ENCODE results near the gene NPPC.
A peak's percentile ranks its signal among the peaks of the same experiment; 100 is the strongest.

NPPC gene, protein sequence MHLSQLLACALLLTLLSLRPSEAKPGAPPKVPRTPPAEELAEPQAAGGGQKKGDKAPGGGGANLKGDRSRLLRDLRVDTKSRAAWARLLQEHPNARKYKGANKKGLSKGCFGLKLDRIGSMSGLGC

DNA sequence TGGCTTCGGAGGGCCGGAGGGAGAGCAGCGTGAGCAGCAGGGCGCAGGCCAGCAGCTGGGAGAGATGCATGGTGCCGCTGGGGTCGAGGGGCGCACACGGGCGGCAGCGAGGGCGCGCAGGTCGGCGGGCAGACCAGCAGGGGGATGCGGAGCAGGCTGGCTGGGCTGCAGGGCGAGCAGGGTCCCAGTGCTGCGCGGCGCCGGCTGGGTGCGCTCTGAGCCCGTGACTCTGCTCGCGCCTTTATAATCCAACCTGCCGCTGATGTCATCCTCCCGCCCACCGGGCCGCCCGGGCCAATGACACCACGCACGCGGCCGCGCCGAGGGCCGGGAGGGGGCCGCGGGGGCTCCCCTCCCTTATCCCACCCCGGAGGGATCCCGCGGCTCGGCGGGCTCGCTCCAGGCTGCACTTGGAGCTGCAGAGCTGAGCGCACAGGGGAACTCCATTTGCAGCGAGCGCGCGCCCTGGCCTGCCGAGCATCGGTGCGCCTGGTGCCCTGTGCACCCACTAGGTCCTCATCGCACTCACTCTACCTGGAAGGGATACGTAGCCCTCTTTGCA lies at the start of gene NPPC:
Gene NPPC (minus strand): TSS at position 217 of the 562 bp plus-strand sequence. CDS start 147 bp downstream, at position 70.
- Histone ChIP-seq H3K4me1 (ENCODE audit: insufficient read depth, low read length) (0 out of 2 replicates have a peak, but pooled peaks cover 3% of the 10 kb centered on the region), H3K9ac (ENCODE audit: low read depth, low read length) (peak within 1 kb of the TSS; percentile 43; the same call in 1 of the 2 replicates), H3K27me3 (ENCODE audit: insufficient read depth, low read length) (peaks cover 70% of the 10 kb centered on the region), H3K27ac (ENCODE audit: low read length) (no peak within 1 kb of the TSS), H3K9me3 (ENCODE audit: insufficient read depth, low read depth, low read length) (no peaks in the 10 kb centered on the region), H3K4me3 (ENCODE audit: low read length) (peak within 1 kb of the TSS; percentile 70), H3K36me3 (ENCODE audit: insufficient read depth, low read depth, low read length) (no peaks in the 10 kb centered on the region)

- Histone ChIP-seq H3K4me1 (ENCODE audit: insufficient read depth, low read length) (0 out of 2 replicates have a peak, but pooled peaks cover 7% of the 10 kb centered on the region), H3K36me3 (ENCODE audit: insufficient read depth, low read depth, low read length) (no peaks in the 10 kb centered on the region), H3K27me3 (ENCODE audit: insufficient read depth, low read length) (no peaks in the 10 kb centered on the region), H3K9ac (ENCODE audit: low read depth, low read length) (no peak overlapping the region), H3K27ac (ENCODE audit: low read length) (no peak overlapping the region), H3K4me3 (ENCODE audit: low read length) (no peak overlapping the region), H3K9me3 (ENCODE audit: insufficient read depth, low read depth, low read length) (no peaks in the 10 kb centered on the region)
Observed at GRCh38 chr2:231975001-231975400, 48.8 kb upstream of the NPPC start.

DNA sequence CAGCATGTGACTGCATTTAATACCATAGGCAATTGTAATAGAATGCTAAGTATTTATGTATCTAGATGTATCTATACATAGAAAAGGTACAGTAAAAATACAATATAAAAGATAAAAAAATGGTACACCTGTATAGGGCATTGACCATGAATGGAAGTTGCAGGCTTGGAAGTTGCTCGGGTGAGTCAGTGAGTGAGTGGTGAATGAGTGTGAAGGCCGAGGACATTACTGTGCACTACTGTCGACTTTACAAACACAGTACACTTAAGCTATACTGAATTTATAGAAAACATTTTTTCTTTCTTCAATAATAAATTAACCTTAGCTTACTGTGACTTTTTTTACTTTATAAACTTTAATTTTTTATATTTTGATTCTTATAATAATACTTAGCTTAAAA lies 44.3 kb upstream of the NPPC start:
- H3K9ac ChIP-seq (ENCODE audit: low read depth, low read length): no peak overlapping the region
- H3K9me3 ChIP-seq (ENCODE audit: insufficient read depth, low read depth, low read length): peaks cover 7% of the 10 kb centered on the region; the same call in 1 of the 2 replicates
- no peaks in the 10 kb centered on the region for H3K27me3 ChIP-seq (ENCODE audit: insufficient read depth, low read length)
- H3K4me3 ChIP-seq (ENCODE audit: low read length): no peak overlapping the region
- H3K36me3 ChIP-seq (ENCODE audit: insufficient read depth, low read depth, low read length): no peaks in the 10 kb centered on the region
- no peaks in the 10 kb centered on the region for H3K4me1 ChIP-seq (ENCODE audit: insufficient read depth, low read length)
- no peak overlapping the region for H3K27ac ChIP-seq (ENCODE audit: low read length)

DNA sequence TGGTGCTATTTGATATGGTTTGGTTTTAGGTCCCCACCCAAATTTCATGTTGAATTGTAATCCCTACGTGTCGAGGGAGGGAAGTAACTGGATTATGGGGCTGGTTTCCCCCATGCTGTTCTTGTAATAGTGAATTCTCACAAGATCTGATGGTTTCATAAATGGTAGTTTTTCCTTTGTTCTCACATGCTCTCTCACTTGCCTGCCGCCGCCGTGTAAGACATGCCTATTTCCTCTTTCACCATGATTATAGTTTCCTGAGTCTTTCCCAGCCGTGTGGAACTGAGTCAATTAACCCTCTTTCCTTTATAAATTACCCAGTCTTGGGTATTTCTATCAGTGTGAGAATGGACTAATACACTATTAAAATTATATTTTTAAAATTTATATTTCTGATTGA lies 42.6 kb upstream of the NPPC start:
- Histone ChIP-seq H3K9ac (ENCODE audit: low read depth, low read length) (no peak overlapping the region), H3K9me3 (ENCODE audit: insufficient read depth, low read depth, low read length) (peaks cover 7% of the 10 kb centered on the region; the same call in 1 of the 2 replicates), H3K36me3 (ENCODE audit: insufficient read depth, low read depth, low read length) (no peaks in the 10 kb centered on the region), H3K4me3 (ENCODE audit: low read length) (no peak overlapping the region), H3K4me1 (ENCODE audit: insufficient read depth, low read length) (no peaks in the 10 kb centered on the region), H3K27ac (ENCODE audit: low read length) (no peak overlapping the region), H3K27me3 (ENCODE audit: insufficient read depth, low read length) (no peaks in the 10 kb centered on the region)

DNA sequence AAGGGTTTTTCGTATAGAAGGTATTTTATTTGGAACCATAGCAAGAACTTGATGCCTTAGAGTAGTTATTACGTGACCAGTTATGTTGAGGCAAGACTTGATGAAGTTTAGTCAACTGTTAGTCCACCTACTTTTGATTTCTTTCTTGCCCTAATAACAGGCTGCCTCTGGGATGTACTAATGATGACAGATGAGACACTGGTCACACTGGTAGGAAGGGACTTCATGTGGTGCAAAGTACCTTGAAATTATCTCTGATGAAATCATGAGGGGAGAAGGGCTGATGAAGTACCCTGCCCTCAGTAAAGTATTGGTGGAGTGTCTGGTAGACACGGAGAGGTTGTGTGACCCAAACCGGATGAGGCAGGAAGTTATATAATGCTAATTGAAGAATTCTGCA lies 40.7 kb upstream of the NPPC start:
- no peak overlapping the region for H3K9ac ChIP-seq (ENCODE audit: low read depth, low read length)
- H3K27me3 ChIP-seq (ENCODE audit: insufficient read depth, low read length): no peaks in the 10 kb centered on the region
- H3K36me3 ChIP-seq (ENCODE audit: insufficient read depth, low read depth, low read length): no peaks in the 10 kb centered on the region
- H3K9me3 ChIP-seq (ENCODE audit: insufficient read depth, low read depth, low read length): peaks cover 7% of the 10 kb centered on the region; the same call in 1 of the 2 replicates
- H3K4me1 ChIP-seq (ENCODE audit: insufficient read depth, low read length): no peaks in the 10 kb centered on the region
- no peak overlapping the region for H3K27ac ChIP-seq (ENCODE audit: low read length)
- no peak overlapping the region for H3K4me3 ChIP-seq (ENCODE audit: low read length)

DNA sequence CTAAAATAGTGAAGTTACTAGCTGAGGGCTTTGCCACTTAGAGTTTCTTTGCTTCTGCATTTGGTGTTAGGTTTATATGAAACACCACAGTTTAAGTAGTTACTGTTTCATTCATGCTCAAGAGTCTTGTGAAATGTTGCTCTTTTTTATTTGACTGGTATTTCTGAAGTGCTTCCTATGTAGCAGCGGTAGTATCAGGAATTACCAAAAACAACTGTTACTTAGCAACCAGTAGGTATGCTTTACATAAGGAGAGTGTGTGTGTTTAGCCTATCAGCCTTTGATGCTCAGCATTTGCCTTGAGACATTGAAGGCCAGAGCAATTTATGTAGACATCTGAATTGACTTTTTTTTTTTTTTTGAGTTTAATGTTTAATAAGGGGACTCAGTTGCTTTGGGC lies 38.9 kb upstream of the NPPC start:
- H3K9ac ChIP-seq (ENCODE audit: low read depth, low read length): no peak overlapping the region
- H3K36me3 ChIP-seq (ENCODE audit: insufficient read depth, low read depth, low read length): no peaks in the 10 kb centered on the region
- no peaks in the 10 kb centered on the region for H3K27me3 ChIP-seq (ENCODE audit: insufficient read depth, low read length)
- H3K4me1 ChIP-seq (ENCODE audit: insufficient read depth, low read length): peaks cover 4% of the 10 kb centered on the region; the same call in 1 of the 2 replicates
- peaks cover 7% of the 10 kb centered on the region; the same call in 1 of the 2 replicates for H3K9me3 ChIP-seq (ENCODE audit: insufficient read depth, low read depth, low read length)
- H3K4me3 ChIP-seq (ENCODE audit: low read length): no peak overlapping the region
- no peak overlapping the region for H3K27ac ChIP-seq (ENCODE audit: low read length)

DNA sequence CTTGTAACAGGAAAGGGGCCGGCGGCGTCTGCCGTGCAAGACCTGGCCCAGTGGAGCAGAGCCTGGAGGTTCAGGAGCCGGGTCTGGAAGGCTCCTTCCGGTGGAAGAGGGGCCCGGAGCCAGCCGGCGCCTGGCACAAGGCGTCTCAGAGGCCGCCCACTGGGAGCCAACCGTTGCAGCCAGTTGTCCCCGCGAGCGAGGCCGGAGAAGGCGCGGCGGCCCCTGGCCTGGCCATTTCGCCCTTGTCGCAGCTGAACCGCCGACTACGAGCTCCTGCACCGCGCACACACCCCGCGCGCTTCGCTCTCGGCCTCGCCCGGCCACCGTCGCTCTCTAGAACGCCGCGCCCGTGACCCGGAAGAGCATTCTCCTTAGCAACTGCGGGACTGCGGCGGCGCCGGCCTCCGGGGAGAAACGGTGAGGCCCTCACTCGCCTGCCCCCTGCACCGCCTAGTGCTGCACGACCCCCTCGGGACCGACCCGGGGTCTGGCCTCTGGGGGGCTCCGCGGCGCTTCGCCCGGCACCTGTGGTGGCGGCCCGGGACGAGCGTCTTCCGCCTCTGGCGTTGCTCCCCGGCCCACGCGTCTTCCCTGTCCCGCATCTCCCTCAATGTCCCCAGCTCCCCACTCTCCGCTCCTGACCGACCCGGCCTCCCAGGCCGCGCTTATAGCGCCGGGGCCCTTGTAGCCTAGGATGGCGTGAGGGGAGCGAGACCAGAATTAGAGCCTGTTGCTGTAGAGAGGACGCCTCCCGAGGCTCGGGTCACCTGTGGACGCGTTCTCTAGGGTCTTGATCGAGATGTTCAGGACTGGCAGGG lies 35.4 kb upstream of the NPPC start, which contains the start of gene DIS3L2:
Gene DIS3L2 (plus strand): TSS at position 365 of the 818 bp plus-strand sequence. CDS start 53,215 bp downstream, outside the sequence.
- Histone ChIP-seq H3K4me3 (ENCODE audit: low read length) (peak within 1 kb of the TSS; percentile 95), H3K36me3 (ENCODE audit: insufficient read depth, low read depth, low read length) (no peaks in the 10 kb centered on the region), H3K4me1 (ENCODE audit: insufficient read depth, low read length) (peaks cover 4% of the 10 kb centered on the region; the same call in 1 of the 2 replicates), H3K9me3 (ENCODE audit: insufficient read depth, low read depth, low read length) (no peaks in the 10 kb centered on the region), H3K9ac (ENCODE audit: low read depth, low read length) (peak within 1 kb of the TSS; percentile 91), H3K27ac (ENCODE audit: low read length) (peak within 1 kb of the TSS; percentile 42), H3K27me3 (ENCODE audit: insufficient read depth, low read length) (no peaks in the 10 kb centered on the region)

GRCh38 chr2:231960810-231961348 lies 34.7 kb upstream of the NPPC start:
- H3K36me3 ChIP-seq (ENCODE audit: insufficient read depth, low read depth, low read length): no peaks in the 10 kb centered on the region
- peak overlapping the region; percentile 95 for H3K4me3 ChIP-seq (ENCODE audit: low read length)
- H3K9me3 ChIP-seq (ENCODE audit: insufficient read depth, low read depth, low read length): no peaks in the 10 kb centered on the region
- no peaks in the 10 kb centered on the region for H3K27me3 ChIP-seq (ENCODE audit: insufficient read depth, low read length)
- H3K27ac ChIP-seq (ENCODE audit: low read length): peak overlapping the region; percentile 42
- peak overlapping the region; percentile 91 for H3K9ac ChIP-seq (ENCODE audit: low read depth, low read length)
- H3K4me1 ChIP-seq (ENCODE audit: insufficient read depth, low read length): peaks cover 4% of the 10 kb centered on the region; the same call in 1 of the 2 replicates

DNA sequence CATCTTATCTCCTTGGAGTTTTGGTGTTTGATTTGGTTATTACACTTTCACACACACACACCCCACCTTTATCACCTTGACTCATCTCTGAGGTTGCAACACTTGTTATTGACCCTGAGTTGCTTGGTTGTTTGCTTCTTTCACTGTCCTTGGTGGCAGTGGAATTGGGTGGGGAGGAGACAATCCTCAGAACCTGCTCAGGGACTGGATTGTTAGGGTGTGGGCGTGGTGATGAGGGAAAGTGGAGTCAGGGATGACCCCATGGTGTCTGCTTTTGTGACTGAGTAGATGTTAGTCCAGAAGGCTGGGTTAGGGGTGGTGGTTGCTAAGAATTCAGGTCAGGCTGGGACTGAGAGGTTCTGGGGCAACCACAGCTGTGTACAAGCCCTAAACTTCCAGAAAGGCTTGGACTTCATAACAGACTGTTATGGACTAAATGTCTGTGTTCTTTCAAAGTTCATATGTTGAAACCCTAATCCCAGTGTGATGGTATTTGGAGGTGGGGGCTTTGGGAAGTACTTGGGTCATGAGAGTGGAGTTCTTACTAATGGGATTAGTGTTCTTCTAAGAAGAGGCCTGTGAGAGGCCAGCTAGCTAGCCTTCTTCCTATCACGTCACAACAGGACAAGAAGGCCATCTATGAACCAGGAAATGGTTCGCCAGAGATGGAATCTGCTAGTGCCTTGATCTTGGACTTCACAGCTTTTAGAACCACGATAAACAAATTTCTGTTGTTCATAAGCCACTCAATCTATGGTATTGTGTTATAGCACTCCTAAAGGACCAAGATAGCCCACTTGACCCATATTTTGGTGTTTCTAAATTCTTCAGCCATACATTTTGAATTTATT lies 31.9 kb upstream of the NPPC start:
- no peaks in the 10 kb centered on the region for H3K36me3 ChIP-seq (ENCODE audit: insufficient read depth, low read depth, low read length)
- peaks cover 4% of the 10 kb centered on the region; the same call in 1 of the 2 replicates for H3K4me1 ChIP-seq (ENCODE audit: insufficient read depth, low read length)
- H3K9me3 ChIP-seq (ENCODE audit: insufficient read depth, low read depth, low read length): no peaks in the 10 kb centered on the region
- no peak overlapping the region for H3K27ac ChIP-seq (ENCODE audit: low read length)
- H3K27me3 ChIP-seq (ENCODE audit: insufficient read depth, low read length): no peaks in the 10 kb centered on the region
- H3K4me3 ChIP-seq (ENCODE audit: low read length): no peak overlapping the region
- no peak overlapping the region for H3K9ac ChIP-seq (ENCODE audit: low read depth, low read length)

- Histone ChIP-seq H3K36me3 (ENCODE audit: insufficient read depth, low read depth, low read length) (no peaks in the 10 kb centered on the region), H3K4me1 (ENCODE audit: insufficient read depth, low read length) (peaks cover 3% of the 10 kb centered on the region; the same call in 1 of the 2 replicates), H3K27me3 (ENCODE audit: insufficient read depth, low read length) (no peaks in the 10 kb centered on the region), H3K9ac (ENCODE audit: low read depth, low read length) (no peak overlapping the region), H3K9me3 (ENCODE audit: insufficient read depth, low read depth, low read length) (peaks cover 4% of the 10 kb centered on the region; the same call in 1 of the 2 replicates), H3K27ac (ENCODE audit: low read length) (no peak overlapping the region), H3K4me3 (ENCODE audit: low read length) (no peak overlapping the region)
Observed at GRCh38 chr2:231955758-231956472, 29.7 kb upstream of the NPPC start.
